Loucy (cell line): ENCODE measurements around the gene VN1R5.

ENCODE experiments used
- CTCF ChIP-seq: fragments of 200-600 bp; sonication (generic); conservative IDR thresholded peaks from 2 replicates; pipeline ENCODE4 v1.5.1; 2014; ENCODE audit warnings: mild to moderate bottlenecking, antibody characterized with exemption, low read length
- EZH2phosphoT487 ChIP-seq: fragments of 200-600 bp; IDR thresholded peaks from 2 replicates; pipeline ENCODE4 v1.6.1; 2018; ENCODE audit warnings: antibody characterized with exemption, mild to moderate bottlenecking, moderate library complexity, borderline replicate concordance

- no peak for TF ChIP-seq CTCF
- TF ChIP-seq EZH2phosphoT487, result no peak
Measured at GRCh38 chr1:247273013-247273412, 17.1 kb downstream of the VN1R5 start.
